ENCODE results near the gene NR1H4. TPM values are rescaled to one million over a fixed set of nuclear protein-coding genes. Genes with fewer than 3 reads are reported as not detected.

Gene NR1H4
- total RNA-seq, 1 experiment from 2014 or later: not detected

- TF ChIP-seq, protein P1, sequence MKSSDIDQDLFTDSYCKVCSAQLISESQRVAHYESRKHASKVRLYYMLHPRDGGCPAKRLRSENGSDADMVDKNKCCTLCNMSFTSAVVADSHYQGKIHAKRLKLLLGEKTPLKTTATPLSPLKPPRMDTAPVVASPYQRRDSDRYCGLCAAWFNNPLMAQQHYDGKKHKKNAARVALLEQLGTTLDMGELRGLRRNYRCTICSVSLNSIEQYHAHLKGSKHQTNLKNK (CRISPR knock-in tag; IDR thresholded peaks at IDR 0.05): no peak
- TF ChIP-seq CDX4 (CRISPR knock-in tag; IDR thresholded peaks at IDR 0.05; ENCODE audit: borderline replicate concordance): no peak
- TF ChIP-seq ZNF121 (CRISPR knock-in tag; IDR thresholded peaks at IDR 0.05): no peak
- TF ChIP-seq EMX1 (CRISPR knock-in tag; IDR thresholded peaks at IDR 0.05): no peak
- TF ChIP-seq PREB (CRISPR knock-in tag; IDR thresholded peaks at IDR 0.05; ENCODE audit: borderline replicate concordance): no peak
- peak; percentile 50; the same call in 1 of the 2 replicates for TF ChIP-seq FOXP4 (CRISPR knock-in tag; IDR thresholded peaks at IDR 0.05)
- TF ChIP-seq FOXP1 (CRISPR knock-in tag; IDR thresholded peaks at IDR 0.05; ENCODE audit: borderline replicate concordance): peak; percentile 66; the same call in 1 of the 2 replicates
- TF ChIP-seq ZNF138 (CRISPR knock-in tag; conservative IDR thresholded peaks at IDR 0.05): 0 out of 2 replicates have a peak, but pooled peaks have one; percentile 51
- TF ChIP-seq NFYB (CRISPR knock-in tag; conservative IDR thresholded peaks at IDR 0.05; ENCODE audit: low read depth): peak; percentile 74
- TF ChIP-seq NR2C2 (CRISPR knock-in tag; IDR thresholded peaks at IDR 0.05): no peak
- TF ChIP-seq, protein P2, sequence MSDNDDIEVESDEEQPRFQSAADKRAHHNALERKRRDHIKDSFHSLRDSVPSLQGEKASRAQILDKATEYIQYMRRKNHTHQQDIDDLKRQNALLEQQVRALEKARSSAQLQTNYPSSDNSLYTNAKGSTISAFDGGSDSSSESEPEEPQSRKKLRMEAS (CRISPR knock-in tag; IDR thresholded peaks at IDR 0.05): peak; percentile 96
- no peak for TF ChIP-seq FOXJ3 (CRISPR knock-in tag; IDR thresholded peaks at IDR 0.05; ENCODE audit: borderline replicate concordance)
- no peak for TF ChIP-seq GTF2I (CRISPR knock-in tag; conservative IDR thresholded peaks at IDR 0.05)
- 0 out of 2 replicates have a peak, but pooled peaks have one; percentile 75 for TF ChIP-seq ZNF281 (CRISPR knock-in tag; IDR thresholded peaks at IDR 0.05)
- peak; percentile 73; the same call in 1 of the 2 replicates for TF ChIP-seq SMAD3 (CRISPR knock-in tag; IDR thresholded peaks at IDR 0.05; ENCODE audit: borderline replicate concordance)
- TF ChIP-seq, protein P3, sequence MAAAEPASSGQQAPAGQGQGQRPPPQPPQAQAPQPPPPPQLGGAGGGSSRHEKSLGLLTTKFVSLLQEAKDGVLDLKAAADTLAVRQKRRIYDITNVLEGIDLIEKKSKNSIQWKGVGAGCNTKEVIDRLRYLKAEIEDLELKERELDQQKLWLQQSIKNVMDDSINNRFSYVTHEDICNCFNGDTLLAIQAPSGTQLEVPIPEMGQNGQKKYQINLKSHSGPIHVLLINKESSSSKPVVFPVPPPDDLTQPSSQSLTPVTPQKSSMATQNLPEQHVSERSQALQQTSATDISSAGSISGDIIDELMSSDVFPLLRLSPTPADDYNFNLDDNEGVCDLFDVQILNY (CRISPR knock-in tag; IDR thresholded peaks at IDR 0.05): peak; percentile 37; the same call in 1 of the 2 replicates
- no peak for TF ChIP-seq NR1H2 (CRISPR knock-in tag; IDR thresholded peaks at IDR 0.05)
- TF ChIP-seq, protein P4, sequence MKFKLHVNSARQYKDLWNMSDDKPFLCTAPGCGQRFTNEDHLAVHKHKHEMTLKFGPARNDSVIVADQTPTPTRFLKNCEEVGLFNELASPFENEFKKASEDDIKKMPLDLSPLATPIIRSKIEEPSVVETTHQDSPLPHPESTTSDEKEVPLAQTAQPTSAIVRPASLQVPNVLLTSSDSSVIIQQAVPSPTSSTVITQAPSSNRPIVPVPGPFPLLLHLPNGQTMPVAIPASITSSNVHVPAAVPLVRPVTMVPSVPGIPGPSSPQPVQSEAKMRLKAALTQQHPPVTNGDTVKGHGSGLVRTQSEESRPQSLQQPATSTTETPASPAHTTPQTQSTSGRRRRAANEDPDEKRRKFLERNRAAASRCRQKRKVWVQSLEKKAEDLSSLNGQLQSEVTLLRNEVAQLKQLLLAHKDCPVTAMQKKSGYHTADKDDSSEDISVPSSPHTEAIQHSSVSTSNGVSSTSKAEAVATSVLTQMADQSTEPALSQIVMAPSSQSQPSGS (CRISPR knock-in tag; IDR thresholded peaks at IDR 0.05; ENCODE audit: borderline replicate concordance, low read depth): no peak
- TF ChIP-seq ESRRA (CRISPR knock-in tag; IDR thresholded peaks at IDR 0.05; ENCODE audit: borderline replicate concordance): no peak
- no peak for TF ChIP-seq ELF4 (CRISPR knock-in tag; IDR thresholded peaks at IDR 0.05; ENCODE audit: low read depth)
- TF ChIP-seq, protein P5, sequence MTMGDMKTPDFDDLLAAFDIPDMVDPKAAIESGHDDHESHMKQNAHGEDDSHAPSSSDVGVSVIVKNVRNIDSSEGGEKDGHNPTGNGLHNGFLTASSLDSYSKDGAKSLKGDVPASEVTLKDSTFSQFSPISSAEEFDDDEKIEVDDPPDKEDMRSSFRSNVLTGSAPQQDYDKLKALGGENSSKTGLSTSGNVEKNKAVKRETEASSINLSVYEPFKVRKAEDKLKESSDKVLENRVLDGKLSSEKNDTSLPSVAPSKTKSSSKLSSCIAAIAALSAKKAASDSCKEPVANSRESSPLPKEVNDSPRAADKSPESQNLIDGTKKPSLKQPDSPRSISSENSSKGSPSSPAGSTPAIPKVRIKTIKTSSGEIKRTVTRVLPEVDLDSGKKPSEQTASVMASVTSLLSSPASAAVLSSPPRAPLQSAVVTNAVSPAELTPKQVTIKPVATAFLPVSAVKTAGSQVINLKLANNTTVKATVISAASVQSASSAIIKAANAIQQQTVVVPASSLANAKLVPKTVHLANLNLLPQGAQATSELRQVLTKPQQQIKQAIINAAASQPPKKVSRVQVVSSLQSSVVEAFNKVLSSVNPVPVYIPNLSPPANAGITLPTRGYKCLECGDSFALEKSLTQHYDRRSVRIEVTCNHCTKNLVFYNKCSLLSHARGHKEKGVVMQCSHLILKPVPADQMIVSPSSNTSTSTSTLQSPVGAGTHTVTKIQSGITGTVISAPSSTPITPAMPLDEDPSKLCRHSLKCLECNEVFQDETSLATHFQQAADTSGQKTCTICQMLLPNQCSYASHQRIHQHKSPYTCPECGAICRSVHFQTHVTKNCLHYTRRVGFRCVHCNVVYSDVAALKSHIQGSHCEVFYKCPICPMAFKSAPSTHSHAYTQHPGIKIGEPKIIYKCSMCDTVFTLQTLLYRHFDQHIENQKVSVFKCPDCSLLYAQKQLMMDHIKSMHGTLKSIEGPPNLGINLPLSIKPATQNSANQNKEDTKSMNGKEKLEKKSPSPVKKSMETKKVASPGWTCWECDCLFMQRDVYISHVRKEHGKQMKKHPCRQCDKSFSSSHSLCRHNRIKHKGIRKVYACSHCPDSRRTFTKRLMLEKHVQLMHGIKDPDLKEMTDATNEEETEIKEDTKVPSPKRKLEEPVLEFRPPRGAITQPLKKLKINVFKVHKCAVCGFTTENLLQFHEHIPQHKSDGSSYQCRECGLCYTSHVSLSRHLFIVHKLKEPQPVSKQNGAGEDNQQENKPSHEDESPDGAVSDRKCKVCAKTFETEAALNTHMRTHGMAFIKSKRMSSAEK (CRISPR knock-in tag; IDR thresholded peaks at IDR 0.05; ENCODE audit: borderline replicate concordance): no peak
- TF ChIP-seq ZNF317 (CRISPR knock-in tag; IDR thresholded peaks at IDR 0.05; ENCODE audit: borderline replicate concordance, low read depth): no peak
- no peak for TF ChIP-seq JAZF1 (CRISPR knock-in tag; IDR thresholded peaks at IDR 0.05)
Observed at GRCh38 chr12:100573292-100574186, 99.9 kb downstream of the NR1H4 start, which contains the start of gene GAS2L3 (continued).

Data from WTC11 (cell line).